ENCODE results near the gene ULK1.

The ULK1 gene

GRCh38 chr12:131892711-131893604 is 1.5 kb upstream of the ULK1 start:
- no peak for DNase-seq

GRCh38 chr12:131893605-131894312 is 663 bp upstream of the ULK1 start:
- DNase-seq, result no peak

DNA sequence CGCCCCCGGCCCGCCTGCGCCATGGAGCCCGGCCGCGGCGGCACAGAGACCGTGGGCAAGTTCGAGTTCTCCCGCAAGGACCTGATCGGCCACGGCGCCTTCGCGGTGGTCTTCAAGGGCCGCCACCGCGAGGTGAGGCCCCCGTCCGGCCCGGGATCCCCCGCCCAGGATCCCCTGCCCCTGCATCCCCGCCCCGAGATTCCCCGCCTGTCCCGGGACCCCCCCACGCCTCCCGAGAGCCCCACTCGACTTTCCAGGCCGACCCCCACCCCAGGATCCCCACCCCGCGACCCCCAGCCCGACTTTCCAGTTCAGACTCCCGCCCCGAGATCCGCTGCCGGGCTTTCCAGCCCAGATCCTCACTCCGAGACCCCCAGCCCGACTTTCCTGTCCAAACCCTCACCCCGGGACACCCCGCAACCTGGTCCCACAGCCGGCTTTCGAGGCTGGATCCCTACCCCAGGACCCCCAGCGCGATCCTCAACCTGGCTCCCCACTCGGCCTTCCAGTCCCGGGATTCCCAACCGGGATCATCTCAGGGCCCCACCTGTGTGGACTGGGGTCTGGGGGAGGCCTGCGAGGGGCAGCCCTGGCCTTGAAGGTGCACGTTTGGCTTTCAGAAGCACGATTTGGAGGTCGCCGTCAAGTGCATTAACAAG is 688 bp downstream of the ULK1 start:
- DNase-seq, result peak; percentile 14

DNA sequence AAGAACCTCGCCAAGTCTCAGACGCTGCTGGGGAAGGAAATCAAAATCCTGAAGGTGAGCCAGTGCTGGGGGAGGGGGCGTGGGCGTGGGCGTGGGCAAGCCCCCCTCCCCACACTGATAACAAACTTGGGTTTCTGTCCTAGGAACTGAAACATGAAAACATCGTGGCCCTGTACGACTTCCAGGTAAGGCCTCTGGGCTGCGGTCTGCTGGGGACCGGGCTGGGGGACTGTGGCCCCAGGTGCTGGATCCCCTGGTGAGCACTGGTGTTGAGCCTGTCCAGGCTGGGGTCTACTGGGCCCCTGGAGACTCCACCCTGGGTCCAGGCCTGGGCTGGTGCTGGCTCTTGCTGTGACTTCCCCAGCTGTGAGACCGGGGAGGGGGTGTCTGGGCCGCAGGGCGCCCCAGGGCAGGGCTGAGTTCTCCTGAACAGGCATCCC is 1.2 kb downstream of the ULK1 start:
- DNase-seq, result no peak

- peak; percentile 79 for DNase-seq
Measured at GRCh38 chr12:131896080-131896810, 1.8 kb downstream of the ULK1 start.

GRCh38 chr12:131896811-131897270 is 2.4 kb downstream of the ULK1 start:
- DNase-seq, result no peak

- DNase-seq, result no peak
Measured at GRCh38 chr12:131897276-131897675, 2.9 kb downstream of the ULK1 start.

DNA sequence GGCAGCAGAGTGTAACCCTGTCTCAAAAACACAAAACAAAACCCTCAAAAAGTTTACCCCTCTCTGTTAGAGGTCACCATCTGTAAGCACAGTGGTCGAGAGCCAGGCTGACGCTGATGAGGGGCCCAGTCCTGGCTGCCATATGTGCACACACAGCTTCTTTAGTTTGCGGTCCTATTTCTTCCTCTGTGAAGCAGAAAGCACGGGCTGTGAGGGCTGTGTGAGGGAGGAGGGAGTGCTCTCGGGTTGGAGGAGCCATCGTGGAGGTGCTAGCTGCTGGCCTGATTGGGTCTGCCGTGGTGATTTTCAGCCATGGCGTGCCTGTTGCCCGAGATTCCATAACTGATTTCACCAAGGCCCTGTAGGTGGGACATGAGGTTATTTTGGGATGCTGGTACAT is 3.5 kb downstream of the ULK1 start:
- DNase-seq, result no peak

GRCh38 chr12:131900397-131900796 is 6.0 kb downstream of the ULK1 start:
- DNase-seq, result no peak

GRCh38 chr12:131901431-131902331 is 7.3 kb downstream of the ULK1 start:
- no peak for DNase-seq

DNA sequence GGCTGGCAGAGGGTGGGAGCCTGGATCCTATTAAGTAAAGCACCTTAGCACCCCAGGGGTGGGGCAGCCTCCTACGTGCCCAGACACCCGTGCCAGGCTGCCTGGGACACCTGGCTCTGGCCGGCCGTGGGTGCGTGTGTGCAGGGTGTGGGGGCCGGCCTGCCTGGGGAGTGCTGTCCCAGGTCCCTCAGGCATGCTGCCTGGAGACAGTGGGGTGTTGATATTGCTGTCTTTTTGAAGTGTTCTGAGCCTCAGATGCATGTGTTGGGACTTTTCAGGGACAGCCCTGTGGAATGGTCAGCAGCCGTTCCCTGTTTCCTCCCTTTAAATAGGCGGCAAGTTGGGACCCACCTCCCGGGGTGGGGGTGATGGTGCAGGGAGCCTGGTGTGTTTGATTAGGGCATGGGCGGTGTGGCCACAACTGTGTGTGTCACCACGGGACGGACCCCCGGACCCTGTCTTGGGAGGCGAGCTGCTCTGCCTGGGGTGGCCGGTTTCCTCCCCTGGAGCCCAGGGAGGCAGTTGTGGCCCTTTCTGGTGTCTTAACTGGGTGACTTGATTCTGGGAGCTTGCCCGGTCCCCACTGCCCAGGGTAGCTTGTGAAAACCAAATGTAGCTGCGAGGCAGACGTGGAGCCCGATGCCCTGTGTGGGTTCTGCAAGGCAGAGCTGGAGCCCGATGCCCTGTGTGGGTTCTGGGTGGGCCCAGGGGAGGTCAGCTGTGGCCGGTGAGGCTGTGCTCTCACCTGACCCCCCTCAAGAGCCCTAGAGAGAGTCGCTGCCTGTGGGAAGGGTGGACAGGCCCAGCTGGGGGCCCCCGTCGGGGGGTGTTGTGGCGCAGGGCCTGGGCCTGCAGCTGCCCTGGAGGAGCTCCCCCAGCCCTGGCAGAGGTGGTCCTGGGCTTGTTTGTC is 8.2 kb downstream of the ULK1 start:
- DNase-seq, result no peak

- DNase-seq, result no peak
Measured at GRCh38 chr12:131903270-131904255, 9.1 kb downstream of the ULK1 start.

DNA sequence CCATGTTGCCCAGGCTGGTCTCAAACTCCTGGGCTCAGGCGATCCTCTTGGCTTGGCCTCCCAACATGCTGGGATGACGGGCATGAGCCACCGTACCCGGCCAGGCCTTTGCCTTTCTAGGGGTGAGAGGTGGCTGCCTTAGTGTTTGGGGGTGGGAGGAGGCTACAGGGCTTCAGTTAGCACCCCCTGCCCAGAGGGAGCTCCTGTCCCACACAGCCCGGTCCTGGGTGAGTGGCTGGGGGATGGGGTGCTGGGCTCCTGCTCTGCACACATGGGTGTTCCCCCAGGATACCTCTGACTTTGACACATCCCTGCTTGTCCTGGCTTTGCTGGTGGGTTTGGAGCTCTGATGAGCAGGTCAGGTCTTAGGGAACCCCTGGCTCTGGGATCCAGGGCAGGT is 9.9 kb downstream of the ULK1 start:
- DNase-seq, result no peak

GRCh38 chr12:131905081-131905629 is 10.7 kb downstream of the ULK1 start:
- no peak for DNase-seq

- DNase-seq, result no peak
Measured at GRCh38 chr12:131905630-131906091, 11.2 kb downstream of the ULK1 start.

DNA sequence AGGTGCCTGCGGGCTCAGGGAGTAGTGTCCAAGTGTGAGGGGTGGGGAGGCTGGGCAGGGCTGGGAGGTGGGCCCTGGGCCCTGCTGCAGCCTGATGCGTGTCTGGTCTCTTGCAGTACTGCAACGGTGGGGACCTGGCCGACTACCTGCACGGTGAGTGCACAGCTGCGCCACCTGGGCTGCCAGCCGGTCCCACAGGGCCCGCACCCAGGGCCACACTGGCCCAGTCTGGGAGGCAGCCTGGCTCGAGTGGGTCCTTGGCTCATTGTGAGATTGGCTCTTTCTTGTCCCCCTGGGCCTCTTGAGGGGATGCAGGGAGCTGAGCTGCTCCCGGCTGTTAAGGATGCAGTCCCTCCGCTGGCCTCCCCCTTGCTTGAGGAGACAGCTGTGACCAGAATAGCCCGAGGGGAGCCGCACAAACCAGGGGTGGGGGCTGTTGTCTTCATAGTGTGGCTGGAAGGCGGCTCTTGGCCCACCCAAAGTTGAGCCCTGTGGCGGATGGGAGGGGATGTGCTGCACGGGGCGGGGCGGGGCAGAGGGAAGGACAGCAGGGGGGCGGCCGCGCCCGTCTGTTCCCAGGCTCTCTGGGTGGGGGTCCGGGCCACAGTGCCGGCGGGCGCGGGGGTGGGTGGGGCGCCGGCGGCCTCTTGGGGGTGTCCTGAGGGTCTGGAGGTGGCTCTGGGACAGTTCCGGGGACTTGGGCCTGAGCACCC is 13.1 kb downstream of the ULK1 start:
- DNase-seq, result no peak

DNA sequence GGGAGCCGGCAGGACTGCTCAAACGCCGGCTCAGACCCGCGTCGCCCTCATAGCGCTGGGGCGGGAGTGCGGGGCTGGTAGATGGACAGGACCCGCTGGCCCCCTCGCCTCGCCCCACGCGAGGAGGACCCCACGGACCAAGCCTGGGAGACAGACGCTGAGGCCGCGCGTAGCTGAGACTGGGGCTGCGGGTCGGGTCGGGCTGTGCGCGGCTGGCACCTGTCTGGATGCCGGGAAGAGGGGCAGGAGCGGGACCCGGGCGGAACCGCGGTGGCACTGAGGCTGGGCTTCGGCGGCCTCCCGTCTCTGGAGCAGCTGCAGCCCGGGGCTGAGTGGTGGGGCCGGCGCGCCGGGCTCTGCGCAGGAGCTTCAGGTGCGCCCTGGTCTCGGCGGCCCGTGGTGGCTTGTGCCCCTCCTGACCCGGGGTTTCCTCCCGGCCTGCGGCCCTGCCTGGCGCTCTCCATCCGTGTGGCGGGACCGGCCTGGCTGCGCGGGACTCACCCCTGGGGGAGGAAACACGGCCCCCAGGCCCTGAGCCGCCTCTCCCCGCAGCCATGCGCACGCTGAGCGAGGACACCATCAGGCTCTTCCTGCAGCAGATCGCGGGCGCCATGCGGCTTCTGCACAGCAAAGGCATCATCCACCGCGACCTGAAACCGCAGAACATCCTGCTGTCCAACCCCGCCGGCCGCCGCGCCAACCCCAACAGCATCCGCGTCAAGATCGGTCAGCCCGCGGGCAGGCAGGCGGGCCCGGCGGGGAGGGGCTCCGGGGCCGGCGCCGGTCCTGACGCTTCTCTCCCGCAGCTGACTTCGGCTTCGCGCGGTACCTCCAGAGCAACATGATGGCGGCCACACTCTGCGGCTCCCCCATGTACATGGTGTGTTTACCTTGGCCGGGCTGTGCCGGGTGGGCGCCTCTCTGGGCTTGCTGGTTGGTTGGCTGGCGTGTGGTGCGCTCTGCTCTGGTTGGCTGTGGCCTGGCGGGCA is 14.0 kb downstream of the ULK1 start:
- DNase-seq, result no peak
